ENCODE data around the gene BRINP3. TPM values are rescaled to one million over a fixed set of nuclear protein-coding genes. Genes with fewer than 3 reads are reported as not detected.

Gene BRINP3
- total RNA-seq, 3 donors from 2014 or later = 12.4 to 48.7 (median 14.2) TPM

- no peaks in the 10 kb centered on the region for H3K9me3 ChIP-seq
- TF ChIP-seq, protein P1, sequence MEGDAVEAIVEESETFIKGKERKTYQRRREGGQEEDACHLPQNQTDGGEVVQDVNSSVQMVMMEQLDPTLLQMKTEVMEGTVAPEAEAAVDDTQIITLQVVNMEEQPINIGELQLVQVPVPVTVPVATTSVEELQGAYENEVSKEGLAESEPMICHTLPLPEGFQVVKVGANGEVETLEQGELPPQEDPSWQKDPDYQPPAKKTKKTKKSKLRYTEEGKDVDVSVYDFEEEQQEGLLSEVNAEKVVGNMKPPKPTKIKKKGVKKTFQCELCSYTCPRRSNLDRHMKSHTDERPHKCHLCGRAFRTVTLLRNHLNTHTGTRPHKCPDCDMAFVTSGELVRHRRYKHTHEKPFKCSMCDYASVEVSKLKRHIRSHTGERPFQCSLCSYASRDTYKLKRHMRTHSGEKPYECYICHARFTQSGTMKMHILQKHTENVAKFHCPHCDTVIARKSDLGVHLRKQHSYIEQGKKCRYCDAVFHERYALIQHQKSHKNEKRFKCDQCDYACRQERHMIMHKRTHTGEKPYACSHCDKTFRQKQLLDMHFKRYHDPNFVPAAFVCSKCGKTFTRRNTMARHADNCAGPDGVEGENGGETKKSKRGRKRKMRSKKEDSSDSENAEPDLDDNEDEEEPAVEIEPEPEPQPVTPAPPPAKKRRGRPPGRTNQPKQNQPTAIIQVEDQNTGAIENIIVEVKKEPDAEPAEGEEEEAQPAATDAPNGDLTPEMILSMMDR (IDR thresholded peaks at IDR 0.05) = no peak
- DNase-seq (no peak), ATAC-seq (no peak)
- peaks cover 3% of the 10 kb centered on the region for H3K4me1 ChIP-seq (ENCODE audit: low read depth)
- peak overlapping the region; percentile 12 for H3K4me3 ChIP-seq
- no peaks in the 10 kb centered on the region for H3K36me3 ChIP-seq (ENCODE audit: low read depth)
- intact Hi-C loops (cut with DNase I, micrococcal nuclease) = no loop called here
These were observed 3.7 kb downstream of the BRINP3 start for GRCh38 chr1:190474010-190474409.

GRCh38 chr1:190472494-190472893 is 5.2 kb downstream of the BRINP3 start:
- no peaks in the 10 kb centered on the region for H3K36me3 ChIP-seq (ENCODE audit: low read depth)
- H3K9me3 ChIP-seq = no peaks in the 10 kb centered on the region
- TF ChIP-seq, protein P1 (IDR thresholded peaks at IDR 0.05) = no peak
- ATAC-seq (no peak), DNase-seq (no peak)
- H3K4me3 ChIP-seq = no peak overlapping the region
- intact Hi-C loops (cut with DNase I, micrococcal nuclease) = no loop called here
- H3K4me1 ChIP-seq (ENCODE audit: low read depth) = peaks cover 2% of the 10 kb centered on the region

GRCh38 chr1:190472042-190472441 is 5.6 kb downstream of the BRINP3 start:
- DNase-seq = no peak

GRCh38 chr1:190464690-190465089 is 13.0 kb downstream of the BRINP3 start:
- intact Hi-C loops (cut with DNase I, micrococcal nuclease) = no loop called here
- H3K4me3 ChIP-seq = no peak overlapping the region
- no peaks in the 10 kb centered on the region for H3K4me1 ChIP-seq (ENCODE audit: low read depth)
- TF ChIP-seq, protein P1 (IDR thresholded peaks at IDR 0.05) = no peak
- ATAC-seq (no peak), DNase-seq (no peak)
- H3K36me3 ChIP-seq (ENCODE audit: low read depth) = no peaks in the 10 kb centered on the region
- H3K9me3 ChIP-seq = no peaks in the 10 kb centered on the region

More at GRCh38 chr1:190472042-190472441, 5.6 kb downstream of the BRINP3 start:
- Histone ChIP-seq H3K4me1 (ENCODE audit: low read depth) (no peaks in the 10 kb centered on the region), H3K36me3 (ENCODE audit: low read depth) (no peaks in the 10 kb centered on the region), H3K4me3 (no peak overlapping the region), H3K9me3 (no peaks in the 10 kb centered on the region)
- intact Hi-C loops (cut with DNase I, micrococcal nuclease) = no loop called here
- TF ChIP-seq, protein P1 (IDR thresholded peaks at IDR 0.05) = no peak
- ATAC-seq = no peak

DNA sequence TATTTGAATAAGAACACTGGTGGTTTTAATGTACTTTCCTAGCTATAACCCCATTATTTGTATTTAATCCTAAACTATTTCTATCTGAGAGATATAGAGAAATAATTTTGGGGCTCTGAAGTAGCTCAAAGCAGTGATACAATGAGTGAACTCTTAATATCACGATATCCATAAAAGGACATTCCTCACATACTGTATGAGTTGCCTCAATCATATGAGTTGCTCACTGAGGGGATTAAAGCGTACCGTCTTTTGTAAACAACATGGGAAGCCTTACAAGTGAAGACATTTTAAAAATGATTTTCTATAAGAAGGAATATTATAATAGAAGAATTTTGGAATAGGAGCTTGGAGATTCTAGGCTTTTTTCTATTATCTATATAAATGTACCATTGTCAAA is 21.5 kb downstream of the BRINP3 start:
- TF ChIP-seq, protein P1 (IDR thresholded peaks at IDR 0.05) = no peak
- intact Hi-C loops (cut with DNase I, micrococcal nuclease) = no loop called here

GRCh38 chr1:190455631-190456030 is 22.0 kb downstream of the BRINP3 start:
- no peaks in the 10 kb centered on the region for H3K9me3 ChIP-seq
- TF ChIP-seq, protein P1 (IDR thresholded peaks at IDR 0.05) = no peak
- no peak for DNase-seq
- intact Hi-C loops (cut with DNase I, micrococcal nuclease) = no loop called here
- H3K36me3 ChIP-seq (ENCODE audit: low read depth) = no peaks in the 10 kb centered on the region
- H3K4me1 ChIP-seq (ENCODE audit: low read depth) = no peaks in the 10 kb centered on the region
- no peak for ATAC-seq
- no peak overlapping the region for H3K4me3 ChIP-seq

More for the DNA sequence above, 21.5 kb downstream of the BRINP3 start:
- Histone ChIP-seq H3K9me3 (no peaks in the 10 kb centered on the region), H3K4me1 (ENCODE audit: low read depth) (no peaks in the 10 kb centered on the region), H3K4me3 (no peak overlapping the region), H3K36me3 (ENCODE audit: low read depth) (no peaks in the 10 kb centered on the region)
- ATAC-seq (no peak), DNase-seq (no peak)
